GM19023 (cell line): ENCODE data around the gene CRY1.
"Not testable (repeated sequence)": the region's sequence is repeated elsewhere in the genome, so short reads cannot be mapped to it uniquely, and the experiment has no call there.

Experiments
- ATAC-seq: cut with Tn5 transposase; IDR thresholded peaks from one replicate; pipeline ENCODE4 v1.9.1; 2021; ENCODE audit warnings: mild to moderate bottlenecking, moderate library complexity; ENCODE audit not compliant: unreplicated experiment

Gene CRY1

DNA sequence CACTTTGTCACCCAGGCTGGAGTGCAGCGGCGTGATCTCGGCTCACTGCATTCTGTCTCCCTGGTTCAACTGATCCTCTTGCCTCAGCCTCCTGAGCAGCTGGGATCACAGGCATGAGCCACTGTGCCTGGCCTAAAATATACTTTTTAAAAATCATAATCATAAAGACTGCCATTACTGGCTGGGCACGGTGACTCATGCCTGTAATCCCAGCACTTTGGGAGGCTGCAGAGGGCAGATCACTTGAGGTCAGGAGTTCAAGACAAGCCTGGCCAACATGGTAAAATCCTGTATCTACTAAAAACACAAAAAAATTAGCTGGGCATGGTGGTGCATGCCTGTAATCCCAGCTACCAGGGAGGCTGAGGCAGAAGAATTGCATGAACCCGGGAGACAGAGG lies 20.1 kb downstream of the CRY1 start:
- not testable (repeated sequence) for ATAC-seq

DNA sequence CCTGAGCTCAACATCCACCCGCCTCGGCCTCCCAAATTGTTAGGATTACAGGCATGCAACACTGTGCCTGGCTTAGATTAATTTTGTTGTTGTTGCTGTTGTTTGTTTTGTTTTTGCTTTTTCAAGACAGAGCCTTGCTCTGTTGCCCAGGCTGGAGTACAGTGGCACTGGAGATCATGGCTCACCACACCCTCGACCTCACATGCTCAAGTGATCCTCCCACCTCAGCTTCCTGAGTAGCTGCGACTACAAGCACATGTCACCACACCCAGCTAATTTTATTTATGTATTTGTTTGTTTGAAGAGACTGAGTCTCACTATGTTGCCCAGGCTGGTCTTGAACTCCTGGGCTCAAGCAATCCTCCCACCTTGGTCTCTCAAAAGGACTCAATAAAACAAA lies 26.7 kb downstream of the CRY1 start:
- no peak for ATAC-seq

DNA sequence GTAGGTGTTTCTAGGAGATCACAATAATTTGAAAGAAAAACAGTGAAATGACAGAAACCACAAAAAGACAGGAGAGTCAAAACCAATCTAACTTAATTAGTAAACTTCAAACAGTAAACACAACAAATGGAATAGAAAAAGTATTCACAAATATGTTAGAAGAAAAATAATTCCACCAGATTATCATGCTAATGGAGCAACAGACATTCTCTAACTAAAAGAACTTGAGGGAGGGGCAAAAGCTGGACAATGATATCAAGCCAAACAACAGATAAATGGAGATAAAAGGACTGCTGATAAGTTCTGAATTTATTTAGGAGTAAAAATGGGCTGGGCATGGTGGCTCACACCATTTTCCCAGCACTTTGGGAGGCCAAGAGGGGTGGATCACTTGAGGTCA lies 28.7 kb downstream of the CRY1 start:
- no peak for ATAC-seq

DNA sequence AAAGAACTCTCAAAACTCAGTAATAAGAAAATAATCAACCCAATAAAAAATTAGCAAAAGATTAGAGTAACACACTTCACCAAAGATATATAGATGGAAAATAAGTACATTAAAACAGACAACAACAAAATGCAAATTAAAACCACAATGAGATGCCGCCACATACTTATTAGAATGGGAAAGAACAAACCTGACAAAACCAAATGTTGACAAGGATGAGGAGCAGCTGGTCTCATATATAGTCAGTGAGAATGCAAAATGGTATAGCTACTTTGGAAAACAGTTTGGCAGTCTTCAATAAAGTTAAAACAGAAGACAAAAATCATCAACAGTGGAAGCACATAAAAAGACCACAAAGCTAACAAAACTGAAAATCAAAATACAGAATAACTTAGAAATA lies 29.1 kb downstream of the CRY1 start:
- ATAC-seq = no peak

DNA sequence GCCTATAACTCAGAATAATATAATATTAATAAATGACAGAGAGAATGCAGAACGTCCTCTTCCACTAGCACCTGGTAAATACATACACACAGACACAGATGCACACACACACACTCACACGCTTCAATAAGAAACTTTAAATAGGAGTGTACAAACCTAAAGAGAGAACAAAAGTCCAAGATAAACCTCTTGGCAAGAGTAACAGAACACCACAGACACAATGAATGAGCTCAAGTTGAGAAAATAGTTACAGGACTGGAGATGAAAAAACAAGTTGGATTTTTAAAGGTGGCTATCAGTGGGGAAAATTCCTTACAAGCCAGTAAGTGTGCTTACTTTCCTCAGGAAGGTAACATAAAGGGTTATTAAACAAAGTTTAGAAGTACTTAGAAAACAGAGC lies 35.2 kb downstream of the CRY1 start:
- ATAC-seq = no peak

DNA sequence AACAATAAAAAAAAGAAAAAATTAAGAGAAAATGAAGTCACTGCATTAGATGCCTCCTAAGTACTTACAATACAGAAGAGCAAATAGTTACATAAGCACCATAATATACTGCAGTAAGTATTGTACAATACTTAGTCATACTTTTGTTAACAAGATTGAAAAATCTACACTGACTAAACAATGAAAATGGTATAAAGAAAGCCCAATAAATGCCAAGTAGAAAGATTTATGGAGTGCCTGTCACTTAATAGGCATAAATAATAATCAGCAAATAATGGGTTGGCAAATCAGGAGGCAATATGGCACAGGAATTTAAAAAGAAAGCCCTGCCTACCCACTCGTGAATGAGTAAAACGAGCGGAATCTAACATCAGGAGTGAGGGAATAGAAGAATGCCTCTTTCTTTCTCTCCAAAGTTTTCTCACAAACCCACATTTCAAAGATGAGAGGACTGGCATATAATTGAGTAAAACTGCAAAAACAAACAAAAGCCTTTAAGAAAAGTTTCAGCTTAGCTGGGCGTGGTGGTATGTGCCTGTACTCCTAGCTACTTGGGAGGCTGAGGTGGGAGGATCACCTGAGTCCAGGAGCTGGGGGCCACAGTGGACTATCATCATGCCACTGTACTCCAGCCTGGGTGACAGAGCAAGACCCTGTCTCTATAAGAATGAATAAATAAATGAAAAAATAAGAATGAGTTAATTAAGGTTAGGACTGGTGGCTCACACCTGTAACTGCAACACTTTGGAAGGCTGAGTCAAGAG lies 36.1 kb downstream of the CRY1 start:
- ATAC-seq = no peak

DNA sequence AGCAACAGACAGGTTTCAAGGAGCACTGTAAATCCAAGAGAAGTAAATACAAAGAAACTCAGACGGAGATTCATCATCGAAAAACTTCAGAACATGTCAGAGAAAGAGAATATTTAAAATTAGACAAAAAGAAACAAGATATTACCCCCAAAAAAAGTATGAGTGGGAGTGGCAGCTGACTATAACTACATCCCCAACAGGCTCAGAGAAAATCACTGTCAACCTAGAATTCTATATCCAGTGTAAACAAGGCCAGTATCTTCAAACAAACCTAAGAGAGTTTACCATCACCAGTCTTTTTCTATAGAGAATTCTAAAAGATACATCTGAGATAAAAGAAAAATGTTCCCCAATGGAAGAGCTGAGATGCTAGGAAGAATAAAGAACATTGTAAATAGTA lies 39.6 kb downstream of the CRY1 start:
- no peak for ATAC-seq

DNA sequence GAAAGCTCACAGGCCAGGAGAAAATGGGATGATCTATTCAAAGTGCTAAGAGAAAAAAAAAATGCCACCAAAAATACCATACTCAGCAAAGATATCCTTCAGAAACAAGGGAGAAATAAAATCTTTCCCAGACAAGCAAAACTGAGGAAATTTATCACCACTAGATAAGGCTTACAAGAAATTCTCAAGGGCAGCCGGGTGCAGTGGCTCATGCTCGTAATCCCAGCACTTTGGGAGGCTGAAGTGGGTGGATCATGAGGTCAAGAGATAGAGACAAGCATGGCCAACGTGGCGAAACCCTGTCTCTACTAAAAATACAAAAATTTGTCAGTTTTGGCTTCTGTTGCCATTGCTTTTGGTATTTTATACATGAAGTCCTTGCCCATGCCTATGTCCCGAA lies 48.2 kb downstream of the CRY1 start:
- ATAC-seq = no peak

DNA sequence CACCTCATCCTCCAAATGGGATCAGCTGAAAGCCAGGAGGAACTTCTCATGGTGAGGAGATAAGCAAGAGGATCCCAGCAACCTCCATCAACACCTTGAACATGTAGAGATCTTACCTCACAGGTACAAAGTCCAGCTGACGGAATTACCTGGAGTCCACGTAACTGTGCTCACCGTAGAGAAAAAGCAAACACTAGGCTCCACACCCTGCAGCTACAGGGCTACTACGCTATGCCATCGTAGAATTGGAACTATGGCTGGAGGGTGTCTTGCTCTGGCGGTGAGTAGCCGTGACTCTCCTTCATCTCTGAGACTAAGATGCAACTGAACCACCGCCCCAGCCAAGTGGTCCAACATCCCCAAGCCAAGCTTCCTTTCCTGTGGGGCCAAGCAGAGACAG lies 50.5 kb downstream of the CRY1 start:
- no peak for ATAC-seq

DNA sequence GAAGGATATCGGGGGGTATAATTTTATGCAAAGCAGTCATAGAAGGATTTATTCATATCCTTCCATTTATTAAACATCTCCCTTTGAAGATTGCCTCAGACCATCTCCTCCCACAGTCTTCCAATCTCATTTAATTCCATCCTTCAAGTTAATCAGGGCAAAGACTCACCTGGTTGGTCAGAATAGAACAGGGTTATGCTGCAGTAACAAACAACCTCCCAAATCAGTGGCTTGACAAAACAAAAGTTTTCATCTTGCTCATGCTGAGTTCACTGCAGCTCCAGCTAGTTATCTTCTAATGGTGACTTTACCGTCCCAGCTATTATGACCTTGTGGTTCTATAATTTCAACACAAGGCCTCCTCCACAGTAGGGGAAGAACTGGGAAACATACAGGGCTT lies 57.6 kb downstream of the CRY1 start:
- ATAC-seq = no peak

DNA sequence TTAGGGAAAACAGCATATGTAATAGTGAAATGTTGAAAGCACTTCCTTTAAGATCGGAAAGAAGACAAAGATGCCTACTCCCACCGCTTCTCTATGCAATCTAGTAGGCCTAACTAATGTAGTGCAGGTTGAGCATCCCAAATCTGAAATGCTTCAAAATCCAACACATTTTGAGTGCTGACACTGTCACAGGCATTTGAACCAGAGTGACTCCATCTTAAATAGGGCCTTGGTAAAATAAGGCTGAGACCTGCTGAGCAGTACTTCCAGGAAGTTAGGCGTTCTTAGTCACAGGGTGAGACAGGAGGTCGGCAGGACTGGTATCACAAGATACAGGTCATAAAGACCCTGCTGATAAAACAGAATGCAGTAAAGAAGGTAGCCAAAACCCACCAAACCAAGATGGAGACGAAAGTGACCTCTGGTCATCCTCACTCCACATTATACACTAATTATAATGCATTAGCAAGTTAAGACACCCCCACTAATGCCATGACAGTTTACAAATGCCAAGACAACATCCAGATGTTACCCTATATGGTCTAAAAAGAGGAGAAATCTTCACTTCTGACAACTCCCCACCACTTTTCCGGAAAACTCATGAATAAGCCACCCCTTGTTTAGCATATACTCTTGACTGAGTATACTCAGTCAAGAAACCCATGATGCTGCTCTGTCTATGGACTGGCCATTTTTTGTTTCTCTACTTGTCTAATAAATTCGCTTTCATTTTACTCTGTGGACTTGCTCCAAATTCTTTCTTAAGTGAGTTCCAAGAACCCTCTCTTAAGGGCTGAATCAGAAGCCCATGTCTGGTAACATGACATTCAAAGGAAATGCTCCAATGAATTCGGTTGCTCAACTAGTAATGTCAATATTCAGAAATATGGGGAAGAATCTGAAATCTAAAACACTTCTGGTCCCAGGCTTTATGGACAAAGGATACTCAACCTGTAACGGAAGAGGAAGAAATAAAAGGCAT lies 59.3 kb downstream of the CRY1 start:
- no peak for ATAC-seq

DNA sequence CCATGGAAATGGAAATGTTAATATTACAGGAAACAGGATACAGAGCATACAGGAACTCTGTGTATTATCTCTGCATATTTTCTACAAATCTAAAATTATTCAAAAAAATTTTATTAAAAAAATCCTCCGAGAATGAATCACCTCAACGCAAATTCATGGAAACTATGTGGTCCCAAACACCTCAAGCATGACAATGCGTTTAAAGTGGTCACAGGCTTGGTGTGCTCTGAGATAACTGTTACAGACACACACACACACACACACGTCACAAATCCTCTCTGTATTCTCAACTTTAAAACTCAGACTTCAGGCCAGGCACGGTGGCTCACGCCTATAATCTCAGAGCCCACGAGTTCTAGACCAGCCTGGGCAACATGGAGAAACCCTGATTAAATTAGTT lies 61.1 kb downstream of the CRY1 start:
- ATAC-seq = no peak

DNA sequence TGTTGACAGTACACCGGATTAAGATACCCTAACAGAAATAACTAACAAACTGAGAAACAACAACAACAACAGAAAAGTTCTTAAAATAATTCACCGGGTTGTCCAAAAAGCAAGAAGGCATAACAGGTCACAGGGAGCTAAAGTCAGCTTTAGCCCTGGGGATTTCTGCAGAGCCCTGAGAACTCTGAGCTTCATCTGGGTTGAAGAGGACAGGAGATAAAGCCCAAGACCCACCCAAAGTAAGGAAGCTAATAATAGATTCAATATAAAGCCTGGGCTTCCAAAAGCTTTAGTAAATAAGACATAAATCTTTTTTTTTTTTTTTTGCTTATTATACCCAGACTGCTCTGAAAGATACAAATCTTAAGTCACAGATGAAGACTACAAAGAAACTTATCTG lies 62.3 kb downstream of the CRY1 start:
- no peak for ATAC-seq

DNA sequence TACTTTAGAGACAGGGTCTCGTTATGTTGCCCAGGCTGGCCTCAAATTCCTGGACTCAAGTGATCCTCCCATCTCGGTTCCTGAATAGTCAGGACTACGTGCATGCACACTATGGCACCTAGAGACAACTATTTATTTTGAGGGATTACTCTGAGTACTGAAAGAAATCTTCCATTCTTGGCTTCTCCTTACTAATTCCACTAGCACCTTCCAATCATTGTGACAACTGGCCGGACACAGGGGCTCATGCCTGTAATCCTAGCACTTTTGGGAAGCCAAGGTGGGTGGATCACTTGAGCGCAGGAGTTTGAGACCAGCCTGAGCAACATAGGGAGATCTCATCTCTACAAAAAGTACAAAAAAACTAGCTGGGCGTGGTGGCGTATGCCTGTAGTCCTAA lies 64.3 kb downstream of the CRY1 start:
- ATAC-seq = no peak

DNA sequence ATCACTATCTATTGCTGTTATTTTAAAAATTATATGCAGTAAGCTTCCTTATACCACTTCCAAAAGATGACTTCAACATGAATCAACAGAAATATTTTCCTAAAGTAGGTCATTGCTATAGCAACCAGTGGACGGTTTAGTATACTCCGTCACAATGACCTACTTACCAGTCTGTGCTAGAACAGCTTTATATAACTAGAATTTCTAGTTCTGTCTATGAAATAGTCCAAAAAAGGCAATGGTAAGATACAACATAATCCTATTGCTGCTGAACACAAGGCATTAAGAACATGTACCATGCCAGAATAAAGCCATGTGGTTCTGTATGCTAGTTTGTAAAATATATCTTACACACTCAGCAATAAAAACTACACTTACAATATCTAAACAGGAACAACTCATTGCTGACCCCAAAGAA lies 65.7 kb downstream of the CRY1 start:
- ATAC-seq = no peak

DNA sequence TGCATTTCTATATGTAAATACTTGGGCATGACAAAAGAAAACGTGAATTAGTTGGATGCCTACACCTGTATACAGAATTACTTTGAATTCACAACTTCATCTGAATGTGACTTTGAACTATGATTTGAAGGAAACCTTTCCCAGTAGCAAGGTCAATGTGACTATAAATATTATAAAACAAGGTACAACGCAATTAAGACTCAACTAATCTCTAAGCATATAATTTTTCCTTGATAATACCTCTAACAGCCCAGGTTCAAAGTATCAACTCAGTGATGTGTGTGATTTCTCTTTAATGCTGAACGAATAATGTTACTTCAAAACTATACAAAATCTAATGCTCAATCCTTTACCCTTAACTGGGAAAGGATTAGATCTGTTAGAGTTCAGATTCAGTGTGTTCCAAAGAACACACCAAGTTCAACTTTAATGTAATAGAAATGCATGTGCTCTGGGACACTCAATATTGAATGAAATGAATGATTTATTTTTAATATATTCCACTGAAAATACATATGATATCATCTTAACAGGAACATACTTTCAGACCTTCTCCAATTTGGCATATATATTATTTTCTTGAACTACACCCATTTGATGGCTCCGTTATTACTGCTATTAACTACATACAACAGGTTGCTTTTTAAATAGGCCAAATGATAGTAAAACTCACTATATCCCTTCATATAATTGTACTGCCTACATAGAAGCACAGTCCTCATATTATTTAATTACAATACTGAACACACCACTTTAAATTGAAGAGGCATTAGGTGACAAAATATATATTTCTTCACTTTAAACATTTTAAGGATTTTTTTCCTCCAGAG lies 66.3 kb downstream of the CRY1 start:
- no peak for ATAC-seq

DNA sequence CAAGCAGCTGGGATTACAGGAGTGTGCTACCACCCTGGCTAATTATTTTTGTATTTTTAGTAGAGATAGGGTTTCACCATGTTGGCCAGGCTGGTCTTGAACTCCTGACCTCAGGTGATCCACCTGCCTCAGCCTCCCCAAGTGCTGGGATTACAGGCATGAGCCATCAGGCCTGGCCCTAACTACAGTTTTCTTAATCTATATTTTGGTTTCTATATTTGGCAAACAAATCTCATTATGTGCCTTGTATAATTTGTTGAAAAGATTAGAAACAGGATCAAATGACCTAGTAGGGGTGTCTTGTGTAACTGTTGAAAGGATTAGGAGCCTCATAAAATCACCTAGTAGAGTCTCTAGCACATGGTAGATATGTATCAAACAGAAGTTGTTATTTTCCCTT lies 67.0 kb downstream of the CRY1 start:
- ATAC-seq = not testable (repeated sequence)

DNA sequence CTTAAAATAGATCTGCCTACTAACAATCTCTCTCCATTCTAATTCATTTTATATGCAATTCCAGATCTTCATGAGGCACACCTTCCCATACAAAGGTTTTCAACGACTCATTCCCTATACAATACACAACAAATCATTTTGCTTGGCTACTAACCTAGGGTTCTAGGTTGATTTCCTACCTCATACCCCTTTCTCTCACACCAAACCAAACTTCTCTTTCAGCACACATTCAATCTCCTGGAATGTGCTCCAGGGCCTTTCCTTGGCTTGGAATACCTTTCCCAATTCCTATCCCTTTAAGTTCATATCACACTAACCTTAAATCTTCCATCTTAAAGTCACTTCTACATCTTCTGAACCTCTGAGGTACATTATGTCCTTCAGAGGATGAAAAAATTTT lies 67.7 kb downstream of the CRY1 start:
- ATAC-seq = no peak

DNA sequence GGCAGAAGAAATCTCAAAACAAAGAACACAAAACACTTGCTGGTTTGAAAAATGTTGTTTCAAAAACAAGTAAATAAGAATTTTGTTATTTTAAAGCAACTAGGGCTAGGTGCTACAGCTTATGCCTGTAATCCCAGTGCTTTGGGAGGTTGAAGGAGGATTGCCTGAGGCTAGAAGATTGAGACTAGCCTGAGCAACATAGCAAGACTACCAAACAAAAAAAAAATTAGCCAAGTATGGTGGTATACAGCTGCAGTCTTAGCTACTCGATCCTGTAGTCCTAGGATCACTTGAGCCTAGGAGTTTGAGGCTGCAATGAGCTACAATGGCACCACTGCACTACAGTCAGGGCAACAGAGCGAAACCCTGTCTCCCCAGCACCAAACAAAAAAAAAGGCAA lies 73.8 kb downstream of the CRY1 start:
- ATAC-seq = no peak

DNA sequence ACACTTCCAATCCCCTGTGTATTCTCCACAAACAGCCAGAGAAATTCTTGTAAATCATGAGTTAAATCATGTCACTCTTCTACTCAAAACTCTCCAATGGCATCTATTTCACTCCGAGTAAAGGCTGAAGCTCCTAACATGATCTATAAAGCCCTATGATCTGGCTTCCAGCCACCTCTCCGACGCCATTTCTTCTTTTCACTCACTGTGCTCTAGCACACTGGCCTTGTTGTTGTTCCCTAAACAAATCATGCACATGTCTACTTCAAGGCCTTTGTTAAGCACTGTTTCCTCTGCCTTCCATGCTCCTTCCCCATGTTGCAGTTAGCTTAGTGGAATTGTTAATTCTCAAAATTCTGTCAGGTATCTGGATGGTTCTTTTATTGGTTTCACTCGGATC lies 76.3 kb downstream of the CRY1 start:
- ATAC-seq = no peak

DNA sequence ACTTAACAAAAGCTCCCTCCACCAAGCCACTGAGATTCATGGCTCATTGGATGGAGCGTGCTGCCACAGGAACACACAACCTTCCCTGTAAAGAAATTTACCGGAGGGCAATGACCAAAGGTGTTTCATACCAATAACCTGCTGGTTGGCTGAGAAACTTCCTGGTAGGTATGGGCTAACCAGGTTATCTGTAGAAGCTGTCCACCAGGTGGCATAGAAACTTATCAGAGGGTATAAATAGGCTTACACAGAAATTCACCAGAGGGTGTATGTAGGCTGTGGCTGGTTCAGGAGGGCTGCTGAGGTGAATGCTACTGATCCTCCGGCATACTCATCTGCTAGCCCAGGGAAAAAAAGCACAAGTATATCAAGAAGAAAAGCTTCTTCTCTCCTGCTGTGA lies 79.3 kb downstream of the CRY1 start:
- no peak for ATAC-seq
